GM12878 (cell line): ENCODE results near the gene LZTFL1. TPM values are rescaled to one million over a fixed set of nuclear protein-coding genes. Genes with fewer than 3 reads are reported as not detected.

Source experiments
- ATAC-seq: fragments of 200-7000 bp; cut with Tn5 transposase; 3 replicates; pipeline ENCODE4 v1.9.1; 2020; ENCODE audit warnings: mild to moderate bottlenecking, moderate library complexity
- BruUV-seq: library from RNA; stranded (reverse); fragments of 400-500 nt; replicated peaks from 2 replicates; lab custom pipeline; 2021; lab: Mats Ljungman, UMichigan
- CTCF ChIA-PET: fragments of 300-600 bp; sonication (Branson Sonifier 250); formaldehyde crosslinking; extraction: SDS; loops from one replicate; lab custom pipeline; 2021; ENCODE audit warnings: inconsistent platforms; lab: Yijun Ruan, JAX
- POLR2A ChIA-PET: fragments of 350-600 bp; formaldehyde crosslinking; extraction: SDS; loops from one replicate; lab custom pipeline; 2021; ENCODE audit warnings: inconsistent platforms; lab: Charles Lee
- RAD21 ChIA-PET: fragments of 300-600 bp; sonication (Branson Sonifier 250); formaldehyde crosslinking; loops from one replicate; lab custom pipeline; 2023; ENCODE audit warnings: antibody characterized with exemption; ENCODE audit not compliant: unreplicated experiment; lab: Charles Lee
- SMC1A ChIA-PET: fragments of 300-600 bp; sonication (Branson Sonifier 250); formaldehyde crosslinking; loops from one replicate; lab custom pipeline; 2023; ENCODE audit not compliant: unreplicated experiment, uncharacterized antibody; lab: Charles Lee
- DNase-seq: peaks from one replicate; pipeline ENCODE4 v3.0.0-alpha.2; 2011; ENCODE audit warnings: low read depth, low spot score
- FAIRE-seq: peaks from 3 replicates; lab custom pipeline; 2011; peaks lifted over from hg19 to GRCh38; lab: Jason Lieb, UNC
- H2AFZ ChIP-seq: 2 replicates; pipeline ENCODE4 v1.6.0; 2011; ENCODE audit warnings: low read depth, low read length, control low read depth; ENCODE audit not compliant: control insufficient read depth
- H3K27ac ChIP-seq: 2 replicates; pipeline ENCODE4 v1.5.1; 2011; ENCODE audit warnings: control low read depth; ENCODE audit not compliant: control insufficient read depth, insufficient read depth
- H3K27me3 ChIP-seq, 2 experiments: replicated peaks in 1 of 2; 2 replicates each; pipeline versions ENCODE4 v1.6.0 to v1.6.1; 2011; ENCODE audit warnings: low read length in 1 of 2; ENCODE audit not compliant: control insufficient read depth in 2 of 2, insufficient read depth in 2 of 2
- H3K36me3 ChIP-seq, 2 experiments: 2 replicates each; pipeline ENCODE4 v1.5.1; 2011; ENCODE audit warnings: low read length in 1 of 2; ENCODE audit not compliant: control insufficient read depth in 2 of 2, insufficient read depth in 2 of 2
- H3K4me1 ChIP-seq: 2 replicates; pipeline ENCODE4 v1.6.1; 2011; ENCODE audit warnings: mild to moderate bottlenecking, low read length, moderate library complexity, mixed read lengths; ENCODE audit not compliant: control insufficient read depth, insufficient read depth
- H3K4me2 ChIP-seq: 2 replicates; pipeline ENCODE4 v1.6.0; 2011; ENCODE audit warnings: control low read depth; ENCODE audit not compliant: control insufficient read depth, insufficient read depth
- H3K4me3 ChIP-seq: fragments of 200-600 bp; sonication (generic); 2 replicates; pipeline ENCODE4 v1.5.1; 2016
- H3K79me2 ChIP-seq: 2 replicates; pipeline ENCODE4 v1.6.0; 2011; ENCODE audit warnings: low read length; ENCODE audit not compliant: control insufficient read depth, insufficient read depth
- H3K9ac ChIP-seq: 2 replicates; pipeline ENCODE4 v1.8.0; 2011; ENCODE audit warnings: low read length, control low read depth, mixed read lengths; ENCODE audit not compliant: control insufficient read depth, insufficient read depth
- H3K9me3 ChIP-seq: replicated peaks from 3 replicates; pipeline ENCODE4 v1.5.1; 2011; ENCODE audit warnings: mild to moderate bottlenecking, low read length; ENCODE audit not compliant: control insufficient read depth, insufficient read depth
- H4K20me1 ChIP-seq: 2 replicates; pipeline ENCODE4 v1.6.0; 2011; ENCODE audit not compliant: control insufficient read depth, insufficient read depth
- CBFB ChIP-seq: IDR thresholded peaks from 2 replicates; pipeline ENCODE4 v1.6.1; 2016; ENCODE audit warnings: antibody characterized with exemption, low read depth
- CHD2 ChIP-seq: IDR thresholded peaks from 2 replicates; pipeline ENCODE4 v1.6.1; 2011; ENCODE audit warnings: low read depth, low read length, improper control_type of control experiment, borderline replicate concordance
- CHD4 ChIP-seq: fragments of 200-600 bp; sonication (generic); IDR thresholded peaks from 2 replicates; pipeline ENCODE4 v1.6.1; 2016; ENCODE audit warnings: mild to moderate bottlenecking
- MEF2B ChIP-seq: fragments of 450-650 bp; IDR thresholded peaks from 2 replicates; pipeline ENCODE4 v1.6.1; 2018; ENCODE audit warnings: mild to moderate bottlenecking, moderate library complexity; ENCODE audit not compliant: partially characterized antibody, poor library complexity, severe bottlenecking
- RAD21 ChIP-seq: IDR thresholded peaks from 2 replicates; pipeline ENCODE4 v1.6.1; 2011; ENCODE audit warnings: mild to moderate bottlenecking, low read depth, low read length, moderate library complexity; ENCODE audit not compliant: insufficient read depth
- ZBED1 ChIP-seq: IDR thresholded peaks from 2 replicates; pipeline ENCODE4 v1.6.1; 2016; ENCODE audit warnings: borderline replicate concordance
- ZBTB4 ChIP-seq: fragments of 450-650 bp; formaldehyde crosslinking; IDR thresholded peaks from 2 replicates; pipeline ENCODE4 v1.4.0; 2022; ENCODE audit warnings: mild to moderate bottlenecking, moderate library complexity
- WGBS: methylation state at CpG from one replicate; pipeline ENCODE4 v1.1.6; 2016; ENCODE audit warnings: low lambda C conversion rate; ENCODE audit not compliant: insufficient replicate concordance, insufficient coverage; ENCODE audit errors: missing lambda C conversion rate; 5-methylcytosine and 5-hydroxymethylcytosine counted together
- in situ Hi-C: fragments of 300-500 bp; cut with MboI; formaldehyde crosslinking; loops from 9 replicates; pipeline ENCODE4 v1.14.3; 2018; ENCODE audit warnings: mixed read lengths
- intact Hi-C: fragments of 100-400 bp; cut with micrococcal nuclease; formaldehyde crosslinking; loops from one replicate; pipeline ENCODE4 v1.14.2; 2022; ENCODE audit not compliant: unreplicated experiment
- polyA plus RNA-seq, 11 experiments: library from polyadenylated mRNA; depleted of rRNA in 4 of 11; unstranded in 6 of 11; stranded (reverse) in 5 of 11; fragments of >200 nt; fragmentation: Nextera tagmentation in 4 of 11; fragmentation: Illumina TruSeq in 1 of 11; extraction: Ambion mirVana in 4 of 11; extraction: Trizol in 1 of 11; gene quantifications; 1 replicate in 1 of 11; 2 replicates in 10 of 11; pipeline versions ENCODE4 v1.2.1 to v1.2.3, GENCODE V29; 2011 to 2016; ENCODE audit warnings: inconsistent platforms in 2 of 11, missing spikeins in 2 of 11, low read depth in 1 of 11
- total RNA-seq, 4 experiments: library from RNA; depleted of rRNA in 3 of 4; stranded (reverse); fragments of >200 nt in 3 of 4; fragmentation: Illumina TruSeq in 1 of 4; extraction: Trizol in 1 of 4; gene quantifications; 2 replicates each; pipeline versions ENCODE4 v1.2.1 to v1.2.3, GENCODE V29; 2013 to 2021
- TF ChIP-seq, protein P1 (sequence below): IDR thresholded peaks from 2 replicates; pipeline ENCODE4 v1.6.1; 2011; ENCODE audit warnings: low read depth, mild to moderate bottlenecking, low read length, moderate library complexity, borderline replicate concordance; ENCODE audit errors: extremely low read depth

LZTFL1 gene
- total and polyA plus RNA-seq, 10 of the 15 experiments (the other 5 are each of a cell fraction or from before 2014, with no cell fraction given): 9.8 to 74.1 (median 11.9) TPM

GRCh38 chr3:45779746-45780735 lies 61.9 kb downstream of the LZTFL1 start:
- no peak overlapping the region for H3K27ac ChIP-seq
- no peaks in the 10 kb centered on the region for H3K36me3 ChIP-seq
- no peak overlapping the region for H2AFZ ChIP-seq
- no peak overlapping the region for H3K4me2 ChIP-seq
- intact Hi-C loops: no loop called here
- no peaks in the 10 kb centered on the region for H4K20me1 ChIP-seq
- no TSS peak for BruUV-seq
- no peaks in the 10 kb centered on the region for H3K79me2 ChIP-seq
- H3K27me3 ChIP-seq: 0 out of 4 replicates have a peak, but pooled peaks cover 0 to 3% of the 10 kb centered on the region in 2 experiments
- no peak overlapping the region for H3K4me3 ChIP-seq
- POLR2A ChIA-PET: no interaction called here
- in situ Hi-C loops: no loop called here
- H3K9me3 ChIP-seq: no peaks in the 10 kb centered on the region
- no peak overlapping the region for H3K9ac ChIP-seq
- RAD21 ChIA-PET: interaction anchor here (0.7 kb wide), 1 partner anchor 104 kb away, joined by 3 read pairs; no protein-coding TSS in a partner anchor
- SMC1A ChIA-PET: no interaction called here
- 57% methylated on average over 28 of the region's 35 CpGs for WGBS
- ATAC-seq: no peak
- no peak for TF ChIP-seq CBFB
- no peak for TF ChIP-seq ZBED1
- TF ChIP-seq CHD2: no peak
- no peak for TF ChIP-seq CHD4
- no peak for TF ChIP-seq RAD21
- no peak for TF ChIP-seq ZBTB4 (CRISPR knock-in tag)
- TF ChIP-seq, protein P1, sequence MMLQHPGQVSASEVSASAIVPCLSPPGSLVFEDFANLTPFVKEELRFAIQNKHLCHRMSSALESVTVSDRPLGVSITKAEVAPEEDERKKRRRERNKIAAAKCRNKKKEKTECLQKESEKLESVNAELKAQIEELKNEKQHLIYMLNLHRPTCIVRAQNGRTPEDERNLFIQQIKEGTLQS: no peak
- no peak for TF ChIP-seq MEF2B
- TF ChIP-seq, all 136 proteins: peak for 0
- no peak for FAIRE-seq
- no peak for DNase-seq
- H3K4me1 ChIP-seq: no peaks in the 10 kb centered on the region
- CTCF ChIA-PET: interaction anchor here (0.7 kb wide), 1 partner anchor 19 kb away, joined by 3 read pairs; no protein-coding TSS in a partner anchor
